Fibroblast of lung (primary cell): ENCODE data around the gene ACVR2B.

ENCODE experiments used
- EZH2 ChIP-seq: IDR thresholded peaks from 2 replicates; pipeline ENCODE4 v1.5.1; 2012; ENCODE audit warnings: low read length, control low read depth, mild to moderate bottlenecking; ENCODE audit errors: missing control alignments
- TF ChIP-seq, protein P1 (sequence below), 2 donors: IDR thresholded peaks in 1 of 2; conservative IDR thresholded peaks in 1 of 2; 1 replicate in 1 of 2; 2 replicates in 1 of 2; pipeline ENCODE4 v1.5.1; 2011 to 2012; ENCODE audit warnings: low read length in 2 of 2, control low read depth in 1 of 2, inconsistent platforms in 1 of 2, low read depth in 1 of 2, mild to moderate bottlenecking in 1 of 2

DNA sequence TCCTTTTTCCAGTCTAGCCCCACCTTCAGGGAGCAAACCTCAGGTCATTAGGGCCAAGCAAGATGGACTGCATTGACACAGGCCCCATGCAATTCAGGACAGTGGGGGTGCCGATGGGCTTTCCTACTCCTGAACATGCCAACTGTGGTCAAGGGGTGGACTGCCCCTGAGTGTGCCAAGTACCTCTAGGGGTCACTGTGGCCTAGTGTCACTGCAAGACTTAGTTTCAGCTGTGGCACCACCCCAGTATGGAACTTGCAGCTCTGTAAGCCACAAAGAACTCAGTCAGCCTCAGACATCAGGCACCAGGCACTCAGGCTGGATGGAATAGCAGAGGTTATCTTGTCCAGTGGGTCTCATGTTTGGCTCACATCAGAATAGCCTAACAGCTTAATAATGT lies 74.8 kb downstream of the ACVR2B start:
- TF ChIP-seq, protein P1, sequence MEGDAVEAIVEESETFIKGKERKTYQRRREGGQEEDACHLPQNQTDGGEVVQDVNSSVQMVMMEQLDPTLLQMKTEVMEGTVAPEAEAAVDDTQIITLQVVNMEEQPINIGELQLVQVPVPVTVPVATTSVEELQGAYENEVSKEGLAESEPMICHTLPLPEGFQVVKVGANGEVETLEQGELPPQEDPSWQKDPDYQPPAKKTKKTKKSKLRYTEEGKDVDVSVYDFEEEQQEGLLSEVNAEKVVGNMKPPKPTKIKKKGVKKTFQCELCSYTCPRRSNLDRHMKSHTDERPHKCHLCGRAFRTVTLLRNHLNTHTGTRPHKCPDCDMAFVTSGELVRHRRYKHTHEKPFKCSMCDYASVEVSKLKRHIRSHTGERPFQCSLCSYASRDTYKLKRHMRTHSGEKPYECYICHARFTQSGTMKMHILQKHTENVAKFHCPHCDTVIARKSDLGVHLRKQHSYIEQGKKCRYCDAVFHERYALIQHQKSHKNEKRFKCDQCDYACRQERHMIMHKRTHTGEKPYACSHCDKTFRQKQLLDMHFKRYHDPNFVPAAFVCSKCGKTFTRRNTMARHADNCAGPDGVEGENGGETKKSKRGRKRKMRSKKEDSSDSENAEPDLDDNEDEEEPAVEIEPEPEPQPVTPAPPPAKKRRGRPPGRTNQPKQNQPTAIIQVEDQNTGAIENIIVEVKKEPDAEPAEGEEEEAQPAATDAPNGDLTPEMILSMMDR (conservative IDR thresholded peaks at IDR 0.05 in 1 of 2, IDR thresholded peaks at IDR 0.05 in 1 of 2; ENCODE audit: low read depth in 1 of 2, low read length in 2 of 2), result peak in 1 of 2 donors; percentile 3
- TF ChIP-seq EZH2, result no peak
